Kidney epithelial cell (primary cell): ENCODE measurements around the gene IER5. TPM values are rescaled to one million over a fixed set of nuclear protein-coding genes. Genes with fewer than 3 reads are reported as not detected.
A peak's percentile ranks its signal among the peaks of the same experiment; 100 is the strongest.

Experiments
- DNase-seq: peaks from one replicate; pipeline ENCODE4 v3.0.0-alpha.2; 2010; ENCODE audit warnings: low read depth
- H3K27me3 ChIP-seq: 2 replicates; pipeline ENCODE4 v1.6.0; 2011; ENCODE audit warnings: low read length; ENCODE audit not compliant: control insufficient read depth, insufficient read depth
- H3K36me3 ChIP-seq: 2 replicates; pipeline ENCODE4 v1.5.1; 2011; ENCODE audit warnings: low read length; ENCODE audit not compliant: control insufficient read depth, insufficient read depth
- H3K4me3 ChIP-seq: 2 replicates; pipeline ENCODE4 v1.5.1; 2011; ENCODE audit warnings: low read depth, mild to moderate bottlenecking, control low read depth, low read length
- CTCF ChIP-seq: IDR thresholded peaks from 2 replicates; pipeline ENCODE4 v1.5.1; 2011; ENCODE audit warnings: mild to moderate bottlenecking, moderate library complexity, low read length, control low read depth, inconsistent platforms; ENCODE audit not compliant: insufficient read depth, poor library complexity, severe bottlenecking
- total RNA-seq: library from RNA; depleted of rRNA; stranded (reverse); fragments of >200 nt; gene quantifications from 2 replicates; pipeline ENCODE4 v1.2.3, GENCODE V29; 2015

IER5 gene
- total RNA-seq, 1 donor from 2014 or later: 21.9 TPM

- no peak overlapping the region for H3K4me3 ChIP-seq
- H3K36me3 ChIP-seq: no peaks in the 10 kb centered on the region
- no peak for DNase-seq
- TF ChIP-seq CTCF: no peak
- H3K27me3 ChIP-seq: no peaks in the 10 kb centered on the region
These were observed 7.9 kb upstream of the IER5 start for GRCh38 chr1:181080556-181080955.

GRCh38 chr1:181081395-181081794 lies 7.1 kb upstream of the IER5 start:
- H3K4me3 ChIP-seq: no peak overlapping the region
- H3K36me3 ChIP-seq: no peaks in the 10 kb centered on the region
- no peaks in the 10 kb centered on the region for H3K27me3 ChIP-seq
- TF ChIP-seq CTCF: no peak
- no peak for DNase-seq

GRCh38 chr1:181083842-181084605 lies 4.5 kb upstream of the IER5 start:
- peak; percentile 38 for TF ChIP-seq CTCF
- Histone ChIP-seq H3K27me3 (no peaks in the 10 kb centered on the region), H3K36me3 (no peaks in the 10 kb centered on the region), H3K4me3 (no peak overlapping the region)
- DNase-seq: no peak

DNA sequence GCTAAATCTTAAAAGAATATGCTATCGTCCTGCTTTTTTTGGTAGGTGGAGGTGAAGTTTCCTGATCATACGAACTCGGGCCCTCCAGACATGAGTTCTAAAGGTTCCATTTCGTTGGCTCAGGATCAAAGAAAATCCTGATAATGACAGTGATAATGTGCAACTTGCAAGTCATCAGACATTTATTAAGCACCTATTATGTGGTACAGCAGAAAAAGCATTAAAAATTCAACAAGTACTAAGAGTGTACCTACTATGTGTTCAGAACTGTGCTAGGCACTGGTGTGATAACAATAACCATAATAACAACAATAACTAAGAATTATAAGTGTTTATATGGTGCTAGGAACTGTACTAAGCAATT lies 3.9 kb upstream of the IER5 start:
- Histone ChIP-seq H3K4me3 (no peak overlapping the region), H3K27me3 (no peaks in the 10 kb centered on the region), H3K36me3 (no peaks in the 10 kb centered on the region)
- DNase-seq: no peak
- no peak for TF ChIP-seq CTCF

GRCh38 chr1:181086091-181086490 lies 2.4 kb upstream of the IER5 start:
- DNase-seq: no peak
- Histone ChIP-seq H3K4me3 (no peak overlapping the region), H3K36me3 (no peaks in the 10 kb centered on the region), H3K27me3 (no peaks in the 10 kb centered on the region)
- no peak for TF ChIP-seq CTCF

GRCh38 chr1:181086926-181087325 lies 1.6 kb upstream of the IER5 start:
- no peak for TF ChIP-seq CTCF
- H3K4me3 ChIP-seq: no peak overlapping the region
- DNase-seq: no peak

More at GRCh38 chr1:181086926-181087325, 1.6 kb upstream of the IER5 start:
- Histone ChIP-seq H3K27me3 (no peaks in the 10 kb centered on the region), H3K36me3 (no peaks in the 10 kb centered on the region)
